ENCODE data around the gene SLC23A1. TPM values are rescaled to one million over a fixed set of nuclear protein-coding genes. Genes with fewer than 3 reads are reported as not detected.
"Not testable (repeated sequence)": the region's sequence is repeated elsewhere in the genome, so short reads cannot be mapped to it uniquely, and the experiment has no call there.

Gene SLC23A1
- total and polyA plus RNA-seq, 9 donors = 0.04 to 2.1 (median 0.23) TPM

DNA sequence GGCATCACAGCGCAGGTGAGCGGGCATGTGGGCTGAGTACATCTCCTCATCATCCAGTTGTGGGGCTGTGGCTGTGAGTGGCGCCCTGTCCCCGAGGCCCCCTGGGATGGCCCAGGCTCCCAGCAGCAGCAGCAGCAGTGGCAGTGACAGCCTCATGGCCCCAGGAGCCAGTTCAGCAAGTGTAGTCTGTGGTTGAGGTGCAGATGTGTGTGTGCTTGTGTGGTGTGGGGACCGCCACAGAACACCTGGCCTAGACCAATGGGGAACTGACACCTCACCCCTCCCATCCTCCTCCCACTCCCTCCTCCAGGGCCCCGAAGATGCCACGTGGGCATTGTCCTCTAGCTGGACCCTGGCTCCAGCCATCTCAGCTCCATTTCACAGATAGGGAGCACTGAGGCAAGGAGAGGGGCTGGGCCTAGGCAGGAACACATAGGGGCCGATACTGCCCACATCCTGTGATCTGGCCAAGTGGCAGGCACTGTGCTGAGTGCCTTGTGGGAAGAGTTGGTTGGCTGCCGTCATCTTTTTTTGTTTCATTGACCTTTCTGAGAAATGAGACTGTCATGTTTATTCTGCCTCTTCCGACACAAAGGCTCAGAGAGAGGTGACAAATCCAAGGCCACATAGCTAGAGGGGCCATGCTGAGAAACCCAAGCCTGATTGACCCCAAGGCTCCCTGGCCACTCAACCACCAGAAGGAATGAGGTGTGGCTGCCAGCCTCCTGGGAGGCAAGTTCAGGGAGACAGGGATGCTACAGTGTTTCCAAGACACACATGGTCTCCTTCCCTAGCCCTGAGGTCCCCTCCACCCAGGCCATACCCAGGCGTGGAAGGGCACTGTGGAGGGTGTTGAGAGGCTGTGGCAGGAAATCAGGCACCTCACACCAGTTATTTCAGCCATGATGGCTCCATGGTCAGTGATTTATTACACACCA lies 6.9 kb upstream of the SLC23A1 start, which contains the start of gene MZB1:
MZB1 (minus strand) TSS at position 213 of the 938 bp plus-strand sequence; CDS start at position 156, 57 bp downstream.
- Histone ChIP-seq H3K4me1 (ENCODE audit: control insufficient read depth, insufficient read depth, low read length) (peaks cover 44% of the 10 kb centered on the region), H3K27me3 (ENCODE audit: control insufficient read depth, insufficient read depth, low read length) (peaks cover 30% of the 10 kb centered on the region), H3K36me3 (ENCODE audit: control insufficient read depth, insufficient read depth, low read length) (peaks cover 15% of the 10 kb centered on the region), H3K4me3 (ENCODE audit: low read length) (no peak within 1 kb of the TSS), H3K27ac (ENCODE audit: low read length) (no peak within 1 kb of the TSS), H3K9me3 (replicated peaks; ENCODE audit: control insufficient read depth, low read depth, low read length) (no peaks in the 10 kb centered on the region)
- no peak for DNase-seq
- WGBS (ENCODE audit: insufficient coverage) = 90% methylated on average over 7 of the region's 11 CpGs

DNA sequence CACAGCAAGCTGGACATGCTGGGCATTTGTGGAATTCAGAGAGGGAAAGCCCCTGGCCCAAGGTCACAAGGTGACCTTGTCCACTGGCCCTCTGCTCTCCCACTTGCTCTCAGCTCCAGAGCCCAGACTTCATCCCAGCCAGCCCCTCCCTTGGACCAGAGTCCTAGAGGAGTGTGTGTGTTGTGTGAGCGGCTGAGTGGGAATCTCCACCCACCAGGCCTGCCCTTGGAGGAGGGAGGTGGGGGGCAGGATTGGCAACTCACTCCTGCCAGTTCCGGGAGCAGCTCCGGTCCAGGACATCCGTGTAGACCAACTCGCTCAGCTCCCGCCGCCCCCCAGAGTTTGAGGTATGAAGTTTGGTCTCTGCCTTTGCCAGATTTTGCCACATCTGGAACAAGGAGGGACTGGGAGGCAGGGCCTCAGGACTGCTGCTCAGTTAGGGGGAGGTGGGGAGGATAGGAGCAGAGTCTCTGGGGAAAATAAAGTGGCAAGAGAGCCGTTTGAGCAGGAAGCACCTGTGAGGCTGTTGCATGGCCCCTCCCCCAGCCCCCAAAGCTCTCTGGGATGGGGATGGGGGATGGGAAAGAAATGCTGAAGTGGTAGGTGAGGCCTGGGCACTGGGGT lies 5.2 kb upstream of the SLC23A1 start:
- Histone ChIP-seq H3K4me3 (ENCODE audit: low read length) (no peak overlapping the region), H3K4me1 (ENCODE audit: control insufficient read depth, insufficient read depth, low read length) (peaks cover 37% of the 10 kb centered on the region), H3K27ac (ENCODE audit: low read length) (no peak overlapping the region), H3K9me3 (replicated peaks; ENCODE audit: control insufficient read depth, low read depth, low read length) (no peaks in the 10 kb centered on the region), H3K27me3 (ENCODE audit: control insufficient read depth, insufficient read depth, low read length) (peaks cover 14% of the 10 kb centered on the region), H3K36me3 (ENCODE audit: control insufficient read depth, insufficient read depth, low read length) (peaks cover 14% of the 10 kb centered on the region)
- DNase-seq = no peak
- 14% methylated on average over 5 of the region's 8 CpGs for WGBS (ENCODE audit: insufficient coverage)

DNA sequence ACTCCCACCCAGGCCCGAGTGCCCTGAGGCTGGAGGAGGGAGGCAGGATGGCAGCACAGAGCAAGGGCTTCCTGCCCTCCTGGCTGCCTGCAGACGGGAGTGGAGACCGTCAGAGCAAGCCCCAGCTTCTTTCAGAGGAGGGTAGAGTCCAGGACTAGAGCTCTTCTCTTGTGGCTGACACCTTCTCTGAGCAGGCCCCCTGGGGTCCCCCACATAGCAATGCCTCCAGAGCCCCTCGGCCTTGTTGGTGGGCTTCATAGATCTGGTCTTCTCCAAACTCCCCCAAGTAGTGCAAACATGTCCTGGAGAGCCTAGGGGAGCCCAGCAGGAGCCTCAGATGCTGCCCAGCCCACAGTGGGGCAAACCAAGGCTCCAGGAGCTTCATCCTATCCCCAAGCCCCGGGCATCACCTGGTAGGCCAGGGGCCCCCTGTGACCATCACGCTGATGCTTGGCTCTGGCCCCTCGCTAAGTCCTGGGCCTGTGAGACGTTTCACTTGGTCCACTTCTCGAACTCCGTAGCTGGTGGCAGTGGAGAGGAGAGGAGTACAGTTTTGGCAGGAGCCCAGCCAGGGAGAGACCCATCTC lies 4.6 kb upstream of the SLC23A1 start:
- no peak overlapping the region for H3K27ac ChIP-seq (ENCODE audit: low read length)
- H3K36me3 ChIP-seq (ENCODE audit: control insufficient read depth, insufficient read depth, low read length) = peaks cover 11% of the 10 kb centered on the region
- DNase-seq = no peak
- H3K4me1 ChIP-seq (ENCODE audit: control insufficient read depth, insufficient read depth, low read length) = peaks cover 31% of the 10 kb centered on the region
- H3K4me3 ChIP-seq (ENCODE audit: low read length) = no peak overlapping the region
- peaks cover 8% of the 10 kb centered on the region for H3K27me3 ChIP-seq (ENCODE audit: control insufficient read depth, insufficient read depth, low read length)
- WGBS (ENCODE audit: insufficient coverage) = 86% methylated on average over 6 of the region's 10 CpGs
- no peaks in the 10 kb centered on the region for H3K9me3 ChIP-seq (replicated peaks; ENCODE audit: control insufficient read depth, low read depth, low read length)

DNA sequence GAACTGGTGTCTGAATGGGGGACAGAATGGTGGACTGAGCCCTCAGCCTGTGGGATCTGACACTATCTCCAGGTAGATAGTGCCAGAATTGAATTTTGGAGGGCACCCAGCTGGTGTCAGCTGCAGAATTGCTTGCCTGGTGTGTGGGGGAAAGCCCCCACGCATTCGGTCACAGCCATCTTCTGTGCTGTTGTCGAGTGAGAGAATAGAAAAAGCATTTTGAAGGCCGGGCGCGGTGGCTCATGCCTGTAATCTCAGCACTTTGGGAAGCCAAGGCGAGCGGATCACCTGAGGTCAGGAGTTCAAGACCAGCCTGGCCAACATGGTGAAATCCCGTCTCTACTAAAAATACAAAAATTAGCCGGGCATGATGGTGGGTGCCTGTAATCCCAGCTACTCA lies 3.9 kb upstream of the SLC23A1 start:
- peaks cover 25% of the 10 kb centered on the region for H3K4me1 ChIP-seq (ENCODE audit: control insufficient read depth, insufficient read depth, low read length)
- DNase-seq = not testable (repeated sequence)
- 88% methylated on average over 6 of the region's 10 CpGs for WGBS (ENCODE audit: insufficient coverage)

DNA sequence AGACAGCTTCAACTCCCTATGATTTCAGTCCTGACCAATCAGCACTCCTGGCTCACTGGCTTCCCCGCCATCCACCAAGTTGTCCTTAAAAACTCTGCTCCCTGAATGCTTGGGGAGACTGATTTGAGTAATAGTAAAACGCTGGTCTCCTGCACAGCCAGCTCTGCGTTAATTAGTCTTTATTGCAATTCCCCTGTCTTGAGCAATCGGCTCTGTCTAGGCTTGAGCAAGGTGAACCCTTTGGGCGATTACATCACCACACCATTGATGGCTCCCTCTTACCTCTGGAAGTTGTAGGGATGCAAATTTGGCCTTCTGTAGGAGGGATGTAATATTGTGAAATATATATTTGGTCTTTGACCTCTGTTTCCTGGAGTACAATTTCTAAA lies 2.9 kb upstream of the SLC23A1 start:
- H3K9me3 ChIP-seq (replicated peaks; ENCODE audit: control insufficient read depth, low read depth, low read length) = no peaks in the 10 kb centered on the region
- peaks cover 5% of the 10 kb centered on the region for H3K36me3 ChIP-seq (ENCODE audit: control insufficient read depth, insufficient read depth, low read length)
- peaks cover 16% of the 10 kb centered on the region for H3K4me1 ChIP-seq (ENCODE audit: control insufficient read depth, insufficient read depth, low read length)
- no peaks in the 10 kb centered on the region for H3K27me3 ChIP-seq (ENCODE audit: control insufficient read depth, insufficient read depth, low read length)
- WGBS (ENCODE audit: insufficient coverage) = no CpG with 5 or more reads among the region's 5 CpGs
- no peak overlapping the region for H3K27ac ChIP-seq (ENCODE audit: low read length)
- H3K4me3 ChIP-seq (ENCODE audit: low read length) = no peak overlapping the region
- DNase-seq = no peak

More for the DNA sequence above, 3.9 kb upstream of the SLC23A1 start:
- H3K36me3 ChIP-seq (ENCODE audit: control insufficient read depth, insufficient read depth, low read length); H3K27me3 ChIP-seq (ENCODE audit: control insufficient read depth, insufficient read depth, low read length); H3K4me3 ChIP-seq (ENCODE audit: low read length); H3K9me3 ChIP-seq (replicated peaks; ENCODE audit: control insufficient read depth, low read depth, low read length); H3K27ac ChIP-seq (ENCODE audit: low read length): not testable (repeated sequence)

GRCh38 chr5:139385061-139386049 lies 2.3 kb upstream of the SLC23A1 start:
- DNase-seq = no peak
- Histone ChIP-seq H3K27me3 (ENCODE audit: control insufficient read depth, insufficient read depth, low read length) (no peaks in the 10 kb centered on the region), H3K9me3 (replicated peaks; ENCODE audit: control insufficient read depth, low read depth, low read length) (no peaks in the 10 kb centered on the region), H3K36me3 (ENCODE audit: control insufficient read depth, insufficient read depth, low read length) (peaks cover 2% of the 10 kb centered on the region), H3K4me1 (ENCODE audit: control insufficient read depth, insufficient read depth, low read length) (peaks cover 15% of the 10 kb centered on the region), H3K27ac (ENCODE audit: low read length) (no peak overlapping the region), H3K4me3 (ENCODE audit: low read length) (no peak overlapping the region)
- 81% methylated on average over 4 of the region's 8 CpGs for WGBS (ENCODE audit: insufficient coverage)

DNA sequence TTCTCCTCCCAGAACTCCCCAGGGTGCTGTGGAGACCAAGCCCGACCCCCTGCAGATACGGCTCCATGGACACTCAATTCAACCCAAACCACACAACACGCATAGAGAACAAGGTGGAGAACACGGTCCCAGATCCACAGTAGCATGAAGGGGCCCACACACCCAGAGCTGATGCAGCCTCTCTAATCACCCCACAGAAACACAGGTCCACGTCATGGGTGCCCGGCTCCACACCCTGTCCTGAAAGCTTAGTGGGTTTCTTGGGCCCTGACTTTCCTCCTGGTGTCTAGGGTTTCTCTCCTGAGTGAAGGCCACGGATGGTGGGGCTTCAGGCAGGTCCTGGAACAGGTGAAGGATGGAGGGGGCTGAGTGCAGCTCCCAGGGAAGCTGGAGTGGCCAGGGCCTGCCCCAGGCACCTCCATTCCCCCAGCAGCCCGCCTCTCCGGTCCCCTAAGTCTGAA lies 1.5 kb upstream of the SLC23A1 start:
- Histone ChIP-seq H3K27me3 (ENCODE audit: control insufficient read depth, insufficient read depth, low read length) (no peaks in the 10 kb centered on the region), H3K36me3 (ENCODE audit: control insufficient read depth, insufficient read depth, low read length) (no peaks in the 10 kb centered on the region), H3K27ac (ENCODE audit: low read length) (no peak overlapping the region), H3K4me3 (ENCODE audit: low read length) (no peak overlapping the region), H3K9me3 (replicated peaks; ENCODE audit: control insufficient read depth, low read depth, low read length) (no peaks in the 10 kb centered on the region), H3K4me1 (ENCODE audit: control insufficient read depth, insufficient read depth, low read length) (peaks cover 15% of the 10 kb centered on the region)
- no peak for DNase-seq
- 74% methylated on average over 8 of the region's 9 CpGs for WGBS (ENCODE audit: insufficient coverage)

DNA sequence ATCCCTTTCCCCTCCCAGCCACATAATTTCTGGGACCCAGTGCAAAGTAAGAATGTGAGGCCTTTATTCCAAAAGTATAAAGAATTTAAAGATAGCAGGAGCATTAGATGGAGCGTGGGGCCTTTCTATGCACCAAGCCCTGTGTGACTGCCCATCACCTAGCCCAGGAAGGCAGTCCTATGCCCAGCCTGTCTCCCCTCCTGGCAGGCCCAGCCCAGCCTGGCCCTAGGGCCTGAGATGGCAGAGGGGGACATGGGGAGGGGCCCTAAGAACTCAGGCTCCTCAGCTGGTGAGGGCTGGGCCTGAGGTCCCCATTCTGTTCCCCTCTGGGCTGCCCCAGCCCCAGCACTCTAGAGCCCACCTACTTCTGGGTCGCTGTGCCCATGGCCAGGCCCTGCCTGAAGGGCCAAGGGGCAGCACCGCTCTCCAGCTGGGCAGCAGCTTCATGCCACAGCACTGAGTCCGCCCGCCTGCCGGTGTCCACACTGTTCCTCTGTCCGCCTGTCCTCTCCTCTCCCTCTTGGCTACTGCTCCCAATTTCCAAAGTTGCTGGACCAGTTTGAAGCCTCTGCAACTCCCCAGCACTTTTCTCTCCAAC lies 995 bp upstream of the SLC23A1 start:
- Histone ChIP-seq H3K27me3 (ENCODE audit: control insufficient read depth, insufficient read depth, low read length) (no peaks in the 10 kb centered on the region), H3K9me3 (replicated peaks; ENCODE audit: control insufficient read depth, low read depth, low read length) (no peaks in the 10 kb centered on the region), H3K36me3 (ENCODE audit: control insufficient read depth, insufficient read depth, low read length) (no peaks in the 10 kb centered on the region), H3K27ac (ENCODE audit: low read length) (no peak overlapping the region), H3K4me1 (ENCODE audit: control insufficient read depth, insufficient read depth, low read length) (peaks cover 15% of the 10 kb centered on the region), H3K4me3 (ENCODE audit: low read length) (no peak overlapping the region)
- DNase-seq = no peak
- WGBS (ENCODE audit: insufficient coverage) = 75% methylated on average over 6 of the region's 7 CpGs

DNA sequence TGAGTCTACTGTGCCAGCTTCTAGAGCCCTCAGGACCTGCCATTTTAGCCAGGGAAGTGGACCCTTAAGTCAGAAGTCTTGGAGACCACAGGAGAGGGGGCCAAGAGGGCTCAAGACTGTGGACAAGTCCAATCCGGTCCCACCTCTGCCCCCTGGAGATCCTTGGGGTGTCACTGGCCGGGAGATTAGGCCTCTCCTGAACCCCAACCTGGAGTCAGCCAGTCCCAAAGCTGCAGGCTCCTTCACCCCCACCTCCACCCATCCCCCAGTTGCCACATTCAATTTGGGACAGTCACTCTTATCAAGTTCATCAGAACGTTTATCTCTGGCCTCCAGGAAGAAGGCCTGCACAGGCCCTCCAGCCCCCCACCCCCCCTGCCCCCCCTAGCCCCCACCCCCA lies 290 bp downstream of the SLC23A1 start:
- Histone ChIP-seq H3K27ac (ENCODE audit: low read length) (no peak overlapping the region), H3K4me3 (ENCODE audit: low read length) (no peak overlapping the region), H3K4me1 (ENCODE audit: control insufficient read depth, insufficient read depth, low read length) (peaks cover 5% of the 10 kb centered on the region), H3K36me3 (ENCODE audit: control insufficient read depth, insufficient read depth, low read length) (peaks cover 2% of the 10 kb centered on the region), H3K27me3 (ENCODE audit: control insufficient read depth, insufficient read depth, low read length) (no peaks in the 10 kb centered on the region), H3K9me3 (replicated peaks; ENCODE audit: control insufficient read depth, low read depth, low read length) (no peaks in the 10 kb centered on the region)
- DNase-seq = no peak
- WGBS (ENCODE audit: insufficient coverage) = 80% methylated on average over 2 of the region's 3 CpGs
